Gastroesophageal sphincter (tissue), 3 donors: Measurements from ENCODE around the gene TCL1A.

Source experiments
- CTCF ChIP-seq, 4 experiments: fragments of 200-600 bp in 2 of 4; fragments of 450-650 bp in 2 of 4; sonication (generic) in 1 of 4; IDR thresholded peaks; one replicate each; pipeline ENCODE4 v1.5.1; 2017 to 2019; ENCODE audit warnings: antibody characterized with exemption in 4 of 4, mild to moderate bottlenecking in 2 of 4, moderate library complexity in 2 of 4
- EP300 ChIP-seq: sonication (generic); formaldehyde crosslinking; IDR thresholded peaks from one replicate; pipeline ENCODE4 v1.6.1; 2017; ENCODE audit warnings: antibody characterized with exemption, mild to moderate bottlenecking

DNA sequence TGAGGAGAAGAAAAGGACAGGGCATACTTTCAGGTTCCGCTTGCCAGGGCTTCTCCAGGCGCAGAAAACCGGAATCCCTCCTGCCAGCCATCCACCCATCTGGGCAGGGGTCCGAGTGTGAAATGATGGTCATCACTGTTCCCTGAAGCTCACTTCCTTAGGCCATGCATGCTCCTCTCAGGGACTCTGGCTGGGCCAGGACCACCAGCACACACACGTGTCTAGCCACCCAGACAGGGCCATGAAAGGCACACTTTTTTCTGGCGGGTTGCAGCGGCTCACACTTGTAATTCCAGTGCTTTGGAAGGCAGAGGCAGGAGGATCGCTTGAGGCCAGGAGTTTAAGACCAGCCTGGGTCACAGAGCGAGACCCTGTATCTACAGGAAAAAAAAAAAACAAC lies 1.5 kb downstream of the TCL1A start:
- TF ChIP-seq CTCF (IDR thresholded peaks at IDR 0.05) (no peak), EP300 (no peak)
